SIG-M5 treated with dmso at 0.1 percent for 504 hours (cell line): Measurements from ENCODE around the gene C2orf92.
"Not testable (repeated sequence)": the region's sequence is repeated elsewhere in the genome, so short reads cannot be mapped to it uniquely, and the experiment has no call there.

Source experiments
- DNase-seq: peaks from one replicate; lab custom pipeline; 2025; ENCODE audit not compliant: unreplicated experiment; lab: John Stamatoyannopoulos, UW

C2orf92 gene

GRCh38 chr2:97688062-97688827 is 18.7 kb downstream of the C2orf92 start:
- no peak for DNase-seq

- no peak for DNase-seq
These were observed 21.7 kb downstream of the C2orf92 start for GRCh38 chr2:97691166-97691565.

- no peak for DNase-seq
These were observed 24.0 kb downstream of the C2orf92 start for GRCh38 chr2:97693476-97693875.

- no peak for DNase-seq
These were observed 26.2 kb downstream of the C2orf92 start for GRCh38 chr2:97695744-97696143.

- DNase-seq: peak; percentile 83
These were observed 28.0 kb downstream of the C2orf92 start for GRCh38 chr2:97697252-97698235.

GRCh38 chr2:97698530-97698929 is 29.0 kb downstream of the C2orf92 start:
- no peak for DNase-seq

- DNase-seq: peak; percentile 96
These were observed 30.4 kb downstream of the C2orf92 start for GRCh38 chr2:97699765-97700444.

- DNase-seq: no peak
These were observed 31.7 kb downstream of the C2orf92 start for GRCh38 chr2:97701186-97701585.

GRCh38 chr2:97701851-97702465 is 32.4 kb downstream of the C2orf92 start:
- DNase-seq: no peak

- DNase-seq: no peak
These were observed 33.4 kb downstream of the C2orf92 start for GRCh38 chr2:97702731-97703470.

- no peak for DNase-seq
These were observed 34.2 kb downstream of the C2orf92 start for GRCh38 chr2:97703741-97704140.

GRCh38 chr2:97704989-97705388 is 35.5 kb downstream of the C2orf92 start:
- DNase-seq: no peak

- DNase-seq: no peak
These were observed 36.6 kb downstream of the C2orf92 start for GRCh38 chr2:97706112-97706511.

GRCh38 chr2:97706708-97707345 is 37.3 kb downstream of the C2orf92 start:
- no peak for DNase-seq

GRCh38 chr2:97707362-97708047 is 38.0 kb downstream of the C2orf92 start:
- no peak for DNase-seq

GRCh38 chr2:97708048-97708380 is 38.5 kb downstream of the C2orf92 start:
- DNase-seq: no peak

GRCh38 chr2:97708608-97709007 is 39.1 kb downstream of the C2orf92 start:
- no peak for DNase-seq

- no peak for DNase-seq
These were observed 41.8 kb downstream of the C2orf92 start for GRCh38 chr2:97711394-97711711.

GRCh38 chr2:97712175-97712574 is 42.7 kb downstream of the C2orf92 start:
- DNase-seq: not testable (repeated sequence)
